AG04449 (cell line): ENCODE results near the gene TOPBP1.

Source experiments
- CTCF ChIA-PET: fragments of 350-600 bp; formaldehyde crosslinking; extraction: SDS; loops from one replicate; lab custom pipeline; 2021; ENCODE audit warnings: antibody characterized with exemption; lab: Yijun Ruan, JAX
- POLR2A ChIA-PET: fragments of 400-600, 350-600 bp; formaldehyde crosslinking; extraction: SDS; loops from one replicate; lab custom pipeline; 2020; ENCODE audit warnings: antibody characterized with exemption, inconsistent platforms; lab: Yijun Ruan, JAX
- DNase-seq: peaks from one replicate; pipeline ENCODE4 v3.0.0-alpha.2; 2010; ENCODE audit warnings: low read depth, low spot score
- H3K4me3 ChIP-seq: 2 replicates; pipeline ENCODE4 v1.5.1; 2011; ENCODE audit warnings: low read depth, mild to moderate bottlenecking, control low read depth, low read length
- CTCF ChIP-seq: IDR thresholded peaks from one replicate; pipeline ENCODE4 v1.5.1; 2011; ENCODE audit warnings: mild to moderate bottlenecking, moderate library complexity, low read length, control low read depth, inconsistent platforms; ENCODE audit not compliant: insufficient read depth; ENCODE audit errors: missing control alignments

The TOPBP1 gene

GRCh38 chr3:133573629-133574194 is 88.0 kb downstream of the TOPBP1 start, which contains the start of gene CDV3:
CDV3 (plus strand) TSS chr3:133573686; CDS start chr3:133574045, 359 bp downstream.
- POLR2A ChIA-PET, result interaction anchor here (0.7 to 2.3 kb wide), 8 partner anchors 9 to 105 kb away, joined by 3 to 8 read pairs (median 6); no protein-coding TSS in a partner anchor
- CTCF ChIA-PET, result interaction anchor here (0.9 to 1.8 kb wide), 5 partner anchors 9 to 79 kb away, joined by 3 to 7 read pairs (median 3); no protein-coding TSS in a partner anchor
- TF ChIP-seq CTCF, result no peak
- no peak for DNase-seq
- peak within 1 kb of the TSS; percentile 83 for H3K4me3 ChIP-seq

GRCh38 chr3:133573054-133573628 is 88.6 kb downstream of the TOPBP1 start:
- POLR2A ChIA-PET, result interaction anchor here (0.7 to 2.3 kb wide), 8 partner anchors 9 to 105 kb away, joined by 3 to 8 read pairs (median 6); no protein-coding TSS in a partner anchor

GRCh38 chr3:133572158-133573053 is 89.3 kb downstream of the TOPBP1 start:
- ChIA-PET POLR2A (interaction anchor here (0.7 to 2.3 kb wide), 8 partner anchors 8 to 104 kb away, joined by 3 to 8 read pairs (median 6); no protein-coding TSS in a partner anchor), CTCF (interaction anchor here (0.6 to 1.8 kb wide), 7 partner anchors 7 to 150 kb away, joined by 3 to 7 read pairs (median 3); no protein-coding TSS in a partner anchor)
- no peak for DNase-seq

More at GRCh38 chr3:133573054-133573628, 88.6 kb downstream of the TOPBP1 start:
- peak overlapping the region; percentile 83 for H3K4me3 ChIP-seq
- CTCF ChIA-PET, result interaction anchor here (0.9 to 1.8 kb wide), 5 partner anchors 8 to 79 kb away, joined by 3 to 7 read pairs (median 3); no protein-coding TSS in a partner anchor
- peak; percentile 33 for TF ChIP-seq CTCF
- peak; percentile 100 for DNase-seq

GRCh38 chr3:133570937-133571320 is 90.8 kb downstream of the TOPBP1 start:
- ChIA-PET CTCF (interaction anchor here (0.6 to 2.4 kb wide), 6 partner anchors 8 to 183 kb away, joined by 3 to 11 read pairs (median 3); no protein-coding TSS in a partner anchor), POLR2A (no interaction called here)
- DNase-seq, result no peak
- H3K4me3 ChIP-seq, result no peak overlapping the region
- TF ChIP-seq CTCF, result no peak

More at GRCh38 chr3:133572158-133573053, 89.3 kb downstream of the TOPBP1 start:
- H3K4me3 ChIP-seq, result peak overlapping the region; percentile 23
- no peak for TF ChIP-seq CTCF

GRCh38 chr3:133570139-133570936 is 91.4 kb downstream of the TOPBP1 start:
- DNase-seq, result no peak
- H3K4me3 ChIP-seq, result no peak overlapping the region
- ChIA-PET POLR2A (interaction anchor here (1.0 kb wide), 1 partner anchor 23 kb away, joined by 4 read pairs; no protein-coding TSS in a partner anchor), CTCF (interaction anchor here (0.6 to 2.4 kb wide), 7 partner anchors 8 to 106 kb away, joined by 3 to 11 read pairs (median 3); no protein-coding TSS in a partner anchor)
- TF ChIP-seq CTCF, result no peak
